GM18498 (cell line): ENCODE results near the gene KANSL1L.
"Not testable (repeated sequence)": the region's sequence is repeated elsewhere in the genome, so short reads cannot be mapped to it uniquely, and the experiment has no call there.

Experiments
- ATAC-seq: cut with Tn5 transposase; IDR thresholded peaks from one replicate; pipeline ENCODE4 v1.9.1; 2021; ENCODE audit warnings: mild to moderate bottlenecking, moderate library complexity; ENCODE audit not compliant: unreplicated experiment

Gene KANSL1L

DNA sequence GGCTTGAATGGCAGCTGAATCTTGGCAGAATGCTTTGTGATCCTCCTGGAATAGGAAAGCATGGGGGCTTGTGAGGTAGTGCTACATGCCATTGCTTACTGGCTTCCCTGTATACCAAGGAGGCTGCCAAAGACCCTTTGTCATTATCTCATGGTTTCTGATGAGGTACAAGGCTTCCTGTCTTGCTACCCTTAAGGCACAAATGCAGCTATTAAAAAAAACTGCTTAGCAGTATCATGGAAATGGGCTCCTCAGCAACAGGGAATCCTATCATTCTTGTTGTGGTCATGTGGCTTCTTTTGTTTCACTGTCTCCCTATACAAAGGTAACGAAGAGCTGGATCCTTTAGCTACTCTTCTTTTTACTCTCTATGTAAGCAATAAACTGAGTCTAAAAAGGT is 6.6 kb upstream of the KANSL1L start:
- ATAC-seq = no peak

DNA sequence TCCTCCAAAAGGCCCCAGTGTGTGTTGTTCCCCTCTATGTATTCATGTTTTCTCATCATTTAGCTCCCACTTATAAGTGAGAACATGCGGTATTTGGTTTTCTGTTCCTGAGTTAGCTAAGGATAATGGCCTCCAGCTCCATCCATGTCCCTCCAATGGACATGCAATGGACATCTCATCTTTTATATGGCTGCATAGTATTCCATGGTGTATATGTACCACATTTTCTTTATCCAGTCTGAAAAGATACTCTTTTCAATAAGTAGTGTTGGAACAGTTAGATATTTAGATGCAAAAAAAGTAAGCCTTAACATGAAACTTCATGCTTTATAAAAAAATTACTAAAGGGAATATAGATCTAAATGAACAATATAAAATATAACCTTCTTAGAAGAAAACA is 5.9 kb upstream of the KANSL1L start:
- ATAC-seq = not testable (repeated sequence)

DNA sequence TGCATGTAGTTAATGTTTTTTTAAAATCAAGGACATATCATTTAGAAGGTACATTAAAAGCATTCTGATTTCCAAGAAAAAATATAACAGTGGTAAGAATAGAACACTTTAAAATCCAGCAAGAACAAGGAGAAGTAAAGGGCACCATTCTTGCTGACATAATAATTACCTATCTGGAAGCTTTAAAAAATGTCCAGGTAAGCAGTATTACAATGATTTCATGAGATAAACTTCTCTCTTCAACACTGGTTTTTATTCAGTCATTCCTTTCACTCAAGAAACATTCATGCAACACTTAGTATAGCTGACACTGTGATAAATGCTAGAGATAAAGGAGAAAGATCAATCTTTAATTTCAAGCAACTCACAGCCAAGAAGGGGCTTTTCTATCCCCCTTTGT is 2.9 kb upstream of the KANSL1L start:
- ATAC-seq = no peak

DNA sequence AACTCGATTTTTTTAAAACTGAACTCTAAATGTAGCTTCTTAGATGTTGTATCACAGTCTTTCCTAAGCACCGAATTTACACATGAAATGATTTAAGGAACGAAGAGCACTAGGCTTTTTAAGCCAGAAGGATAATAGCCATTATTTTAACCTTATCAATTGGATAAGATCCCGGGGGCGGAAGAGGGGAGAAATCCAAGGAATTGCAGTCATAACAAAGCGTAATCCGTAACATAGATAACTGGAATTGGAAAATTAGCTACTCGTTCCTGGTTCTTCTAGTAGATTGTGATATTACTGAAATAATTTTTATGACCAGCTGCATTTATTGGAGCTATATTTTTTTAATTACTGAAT is 988 bp upstream of the KANSL1L start:
- ATAC-seq = no peak

DNA sequence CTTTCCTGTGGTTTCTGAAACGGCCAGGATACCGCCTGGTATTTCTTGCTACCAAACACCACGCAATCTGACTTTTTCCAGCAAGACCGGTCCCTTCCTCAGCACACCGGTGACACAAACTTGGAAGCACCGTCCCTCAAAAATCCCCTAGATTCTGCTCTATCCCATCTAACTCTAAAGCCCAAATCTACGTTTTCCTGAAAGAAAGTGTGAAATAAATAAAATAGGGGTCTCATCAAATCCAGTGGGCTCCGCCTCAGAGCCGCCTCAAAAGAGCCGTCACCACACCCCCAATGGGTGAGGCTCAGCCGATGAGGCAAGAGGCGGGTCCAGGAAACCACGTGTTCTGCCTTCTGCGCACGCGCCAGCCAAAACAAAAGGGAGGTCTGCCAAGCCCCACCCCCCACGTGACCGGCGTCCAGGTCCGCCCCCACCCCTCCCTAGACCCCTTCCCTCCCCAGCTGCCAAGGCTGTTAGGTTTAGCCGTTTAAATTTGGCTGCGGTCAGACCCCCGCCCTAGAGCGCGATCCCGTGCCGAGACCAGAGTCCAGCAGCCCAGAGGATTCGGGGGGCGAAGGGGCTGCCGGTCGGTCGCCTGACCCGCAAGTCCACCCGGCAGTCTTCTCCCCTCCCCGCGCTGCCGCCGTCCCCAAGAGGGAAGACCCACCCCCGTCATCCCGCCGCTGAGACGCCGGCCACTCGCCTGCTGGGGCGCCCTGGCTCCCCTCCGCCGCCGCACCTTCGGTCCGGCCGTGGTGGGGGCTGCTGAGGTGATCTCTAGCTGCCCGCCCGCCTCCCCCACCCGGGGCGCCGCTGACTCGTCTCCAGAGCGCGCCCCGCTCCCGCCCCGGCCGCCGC is 534 bp downstream of the KANSL1L start:
- ATAC-seq = peak; percentile 75

DNA sequence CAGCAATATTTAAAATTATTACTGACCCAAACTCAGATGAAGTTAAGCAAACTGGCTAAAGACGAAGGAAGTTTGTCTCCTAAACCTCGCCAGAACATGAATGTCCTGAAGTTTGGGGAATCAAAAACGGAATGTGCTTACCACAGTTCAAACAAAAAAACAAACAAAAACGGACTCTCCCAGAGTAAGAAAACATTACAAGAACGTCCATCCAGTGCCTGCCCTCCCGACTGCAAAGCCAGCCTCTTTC is 1.1 kb downstream of the KANSL1L start:
- no peak for ATAC-seq

DNA sequence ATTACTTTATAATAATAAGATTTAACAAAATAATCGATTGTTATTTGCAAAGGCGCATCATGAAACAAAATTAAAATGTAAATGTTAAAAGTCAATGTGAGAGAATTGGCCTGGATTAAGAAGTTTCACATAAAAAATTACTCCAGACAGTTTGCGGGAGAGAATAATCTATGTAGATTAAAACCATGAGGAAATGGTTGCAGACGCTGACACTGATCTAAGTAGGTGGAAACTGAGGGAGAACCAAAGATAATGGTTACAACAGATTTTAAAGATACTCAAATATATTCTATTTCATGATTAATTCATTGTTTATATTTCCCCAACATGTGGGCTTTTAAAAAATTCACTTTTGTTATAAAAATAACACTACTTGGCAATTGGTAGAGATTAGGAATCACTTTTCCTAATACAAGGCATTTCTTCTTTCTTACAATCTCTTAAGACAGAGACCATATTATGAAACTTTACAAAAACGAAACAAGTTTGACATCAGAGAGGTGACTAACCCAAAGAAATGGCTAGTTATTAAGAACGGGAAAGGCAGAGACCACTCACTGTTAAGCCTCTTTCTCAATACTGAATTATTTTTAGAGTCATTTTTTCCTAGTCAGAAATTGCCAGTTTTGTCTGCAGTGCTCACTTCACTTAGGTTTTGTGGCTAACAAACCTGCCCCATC is 1.6 kb downstream of the KANSL1L start:
- ATAC-seq = peak; percentile 12

DNA sequence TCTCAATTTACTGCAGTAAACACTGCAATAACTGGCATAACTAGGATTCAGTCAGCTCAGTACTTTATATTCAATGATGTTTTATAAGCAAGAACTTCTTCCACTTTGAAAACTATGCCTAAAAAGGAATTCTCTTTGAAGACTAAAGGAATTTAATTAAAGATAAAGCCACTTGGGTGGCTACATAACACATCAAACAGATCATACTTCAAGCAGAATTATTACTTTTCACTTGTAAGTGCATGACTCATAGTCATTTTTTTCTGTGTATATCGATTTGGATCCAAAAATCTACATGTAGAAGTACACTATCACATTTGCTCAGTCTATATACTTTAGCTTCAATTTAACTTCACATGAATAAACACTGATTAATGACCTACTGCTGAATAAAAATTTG is 4.0 kb downstream of the KANSL1L start:
- ATAC-seq = no peak

DNA sequence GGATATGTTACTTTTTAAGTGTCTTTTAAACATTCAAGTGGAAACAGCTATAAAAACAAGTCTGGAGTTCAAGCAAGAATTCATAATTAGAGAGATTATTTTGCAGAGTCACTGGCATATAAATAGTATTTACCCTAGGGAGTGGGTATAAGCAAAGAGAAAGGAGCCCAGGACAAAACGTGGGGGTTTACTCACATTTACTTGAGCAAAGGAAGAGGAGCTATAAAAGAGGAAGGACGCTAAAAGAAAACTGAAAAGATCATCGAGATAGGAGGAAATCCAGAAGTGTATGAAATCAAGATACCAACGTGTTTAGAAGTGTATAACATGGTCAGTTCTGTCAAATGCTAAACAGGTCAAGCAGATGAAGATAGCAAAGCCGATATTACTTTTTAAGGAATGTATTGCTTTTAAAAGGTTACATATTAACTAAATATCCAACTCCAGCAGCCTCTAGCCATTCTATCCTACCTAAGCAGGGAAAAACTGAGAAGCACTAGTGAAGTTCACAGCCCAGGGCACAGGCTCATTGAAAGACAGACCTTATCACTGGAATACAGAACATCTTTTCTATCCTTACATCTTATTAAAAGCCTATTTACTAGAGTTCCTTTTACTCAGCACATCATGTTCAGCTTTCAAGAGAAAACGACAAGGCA is 8.6 kb downstream of the KANSL1L start:
- ATAC-seq = no peak

DNA sequence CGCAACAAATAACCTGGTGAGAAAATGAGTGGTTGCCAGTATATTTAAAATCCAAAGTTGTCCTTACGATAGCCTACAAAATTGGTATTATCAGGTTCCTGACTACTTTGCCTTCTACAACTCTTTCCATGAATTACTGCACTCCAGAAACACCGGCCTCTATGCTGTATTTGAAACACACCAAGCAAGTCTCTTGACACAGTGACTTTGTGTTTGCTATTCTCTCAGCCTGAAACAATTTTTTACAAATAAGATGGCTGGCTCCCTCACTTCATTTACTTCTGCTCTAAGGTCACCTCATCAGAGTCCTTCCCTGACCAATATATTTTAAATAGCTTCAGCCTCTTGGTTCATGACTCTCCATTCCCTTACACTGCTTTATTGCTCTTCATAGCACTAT is 12.2 kb downstream of the KANSL1L start:
- no peak for ATAC-seq

DNA sequence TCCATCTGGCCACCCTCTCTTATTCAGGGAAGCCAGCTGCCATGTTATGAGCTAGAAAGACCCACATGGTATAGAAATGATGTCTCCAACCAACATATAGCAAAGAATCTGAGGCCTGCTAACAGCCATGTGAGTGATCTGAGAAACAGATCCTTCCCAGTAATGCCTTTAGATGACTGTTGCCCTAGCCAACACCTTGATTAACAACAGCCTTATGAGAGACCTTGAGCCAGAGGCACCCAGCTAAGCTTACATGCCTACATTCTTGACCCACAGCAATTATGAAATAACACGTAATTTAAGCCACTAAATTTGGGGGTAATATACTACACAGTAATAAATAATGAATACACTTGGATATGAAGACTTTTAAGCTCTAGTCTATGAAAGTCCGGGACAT is 13.0 kb downstream of the KANSL1L start:
- ATAC-seq = no peak

DNA sequence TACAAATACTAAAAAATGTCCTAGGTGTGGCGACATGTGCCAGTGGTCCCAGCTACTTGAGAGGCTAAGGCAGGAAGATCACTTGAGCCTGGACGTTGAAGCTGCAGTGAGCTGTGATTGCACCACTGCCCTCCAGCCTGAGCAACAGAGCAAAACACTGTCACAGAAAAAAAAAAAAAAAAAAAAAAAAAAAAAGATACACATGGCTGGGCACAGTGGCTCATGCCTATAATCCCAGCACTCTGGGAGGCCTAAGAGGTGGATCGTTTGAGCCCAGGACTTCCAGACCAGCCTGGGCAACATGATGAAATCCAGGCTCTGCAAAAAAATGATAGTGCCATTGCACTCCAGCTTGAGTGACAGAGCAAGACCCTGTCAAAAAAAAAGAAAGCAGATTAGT is 13.7 kb downstream of the KANSL1L start:
- ATAC-seq = no peak

DNA sequence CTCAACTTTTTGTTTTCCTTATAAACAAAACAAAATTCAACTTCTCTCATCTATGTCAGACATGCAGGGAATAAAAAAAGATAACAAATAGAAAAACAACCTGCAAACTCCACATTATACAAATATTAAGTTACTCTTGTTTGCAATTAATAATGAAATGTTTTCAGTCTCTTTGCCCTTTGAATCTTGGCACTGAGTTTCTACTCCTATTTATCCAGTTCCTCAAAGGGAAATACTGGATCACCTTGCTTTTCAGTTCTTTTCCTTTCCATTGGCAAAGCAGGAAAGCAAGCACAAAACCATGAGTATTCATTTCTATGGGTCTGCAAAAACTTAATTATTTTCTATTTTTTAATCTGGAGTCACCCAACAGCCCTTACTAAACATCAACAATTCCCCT is 23.6 kb downstream of the KANSL1L start:
- no peak for ATAC-seq

DNA sequence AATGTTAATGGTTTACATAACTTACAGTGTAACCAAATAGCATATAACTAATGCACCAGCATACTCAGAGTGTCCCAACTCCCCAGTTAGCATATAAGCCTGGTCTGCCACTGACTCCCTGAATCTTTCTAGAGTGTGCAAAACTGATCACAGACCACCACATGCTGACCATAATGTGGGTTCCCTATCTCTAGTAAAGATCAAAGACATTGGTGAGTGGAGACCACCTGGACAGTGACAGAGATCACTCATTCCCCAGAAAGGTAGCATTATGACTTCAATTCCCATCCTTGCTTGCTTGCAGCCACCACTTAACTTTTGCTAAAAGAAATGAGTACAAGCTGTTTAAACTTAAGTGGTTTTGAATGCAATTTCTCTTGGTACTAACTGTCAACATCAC is 39.0 kb downstream of the KANSL1L start:
- ATAC-seq = no peak

DNA sequence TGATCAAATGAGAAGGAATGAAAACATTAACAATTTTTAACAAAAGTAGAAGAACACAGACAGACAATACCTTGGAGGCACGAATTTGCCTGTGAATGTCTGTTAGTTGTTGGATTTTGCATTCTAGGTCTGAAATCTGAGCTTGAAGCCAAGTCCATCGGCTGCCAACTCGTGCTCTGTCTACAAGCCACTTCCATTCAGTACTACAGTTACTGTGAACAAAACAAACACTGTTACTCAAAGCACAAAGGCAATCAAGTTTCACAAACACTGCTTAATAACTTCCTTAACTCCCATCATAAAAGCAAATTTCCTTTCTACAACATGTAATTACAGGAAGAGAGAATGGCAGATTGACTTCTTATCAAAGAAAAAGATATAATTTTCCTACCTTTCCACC is 42.2 kb downstream of the KANSL1L start:
- ATAC-seq = no peak

DNA sequence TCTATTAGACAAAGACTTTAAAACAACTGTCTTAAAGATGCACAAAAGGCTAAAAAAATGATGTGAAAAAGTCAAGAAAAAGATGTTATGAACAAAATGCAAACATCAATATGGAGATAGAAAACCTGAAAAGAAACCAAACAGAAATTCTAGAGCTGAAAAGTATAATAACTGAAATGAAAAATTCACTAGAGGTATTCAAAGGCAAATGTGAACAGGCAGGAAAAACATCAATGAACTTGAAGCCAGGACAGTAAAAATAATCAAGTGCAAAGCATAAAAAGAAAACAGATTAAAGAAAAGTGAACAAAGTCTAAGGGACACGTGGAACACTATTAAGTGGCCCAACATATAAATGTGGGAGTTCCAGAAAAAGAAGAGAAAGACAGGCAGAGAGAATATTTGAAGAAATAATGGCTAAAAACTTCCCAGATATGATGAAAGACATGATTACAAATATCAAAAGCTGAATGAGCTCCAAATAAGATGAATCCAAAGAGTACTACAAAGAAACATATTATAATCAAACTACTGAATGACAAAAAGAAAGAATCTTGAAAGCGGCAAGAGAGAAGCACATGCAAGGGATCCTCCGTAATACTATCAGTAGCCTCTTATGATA is 57.5 kb downstream of the KANSL1L start:
- no peak for ATAC-seq

DNA sequence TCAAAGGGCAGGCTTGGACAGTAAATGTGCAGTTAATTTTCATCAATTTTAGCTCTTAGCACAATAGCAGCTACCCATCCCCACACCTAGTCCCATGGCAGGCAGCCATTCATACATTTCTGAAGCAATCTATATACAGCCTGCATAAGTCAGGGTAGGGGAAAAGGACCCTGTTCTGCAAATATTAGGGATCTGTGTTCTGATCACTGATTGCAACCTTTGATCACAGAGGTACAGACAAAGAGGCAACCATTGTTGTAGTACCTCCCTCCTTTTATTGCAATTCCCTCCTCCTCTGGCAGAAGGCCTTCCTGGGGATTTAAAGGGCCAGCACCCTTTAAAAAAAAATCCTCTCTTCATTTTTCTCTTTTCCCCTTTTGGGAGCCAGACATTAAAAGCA is 58.3 kb downstream of the KANSL1L start:
- no peak for ATAC-seq

DNA sequence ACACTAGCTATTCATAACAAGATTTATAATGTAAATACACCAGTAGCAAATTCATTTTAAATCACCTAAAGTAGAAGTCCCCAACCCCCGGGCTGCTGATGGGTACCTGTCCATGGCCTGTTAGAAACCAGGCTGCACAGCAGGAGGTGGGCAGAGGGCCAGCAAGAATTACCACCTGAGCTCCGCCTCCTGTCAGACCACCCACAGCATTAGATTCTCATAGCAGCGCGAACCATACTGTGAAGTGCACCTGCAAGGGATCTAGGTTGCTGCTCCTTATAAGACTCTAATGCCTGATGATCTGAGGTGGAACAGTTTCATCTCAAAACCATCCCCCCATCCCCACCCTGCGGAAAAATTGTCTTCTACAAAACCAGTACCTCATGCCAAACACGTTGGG is 71.3 kb downstream of the KANSL1L start:
- no peak for ATAC-seq

DNA sequence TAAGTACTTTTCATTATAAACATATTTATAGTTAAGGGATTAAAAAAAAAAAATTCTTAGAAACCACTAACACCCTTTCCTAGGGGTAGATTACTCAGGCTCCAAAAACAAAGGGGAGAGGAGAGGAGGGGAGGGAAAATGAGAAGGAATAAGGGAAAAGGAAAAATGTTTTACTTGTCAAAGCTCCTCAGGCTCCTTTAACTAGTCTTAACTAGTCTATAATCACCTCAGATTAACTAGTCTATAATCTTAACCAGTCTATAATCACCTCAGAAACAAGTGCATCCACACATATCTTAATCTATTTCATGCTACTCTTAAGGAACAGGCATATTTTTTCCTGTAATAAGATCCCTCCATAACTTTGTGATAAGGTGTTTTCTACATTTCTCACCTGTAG is 76.4 kb downstream of the KANSL1L start:
- no peak for ATAC-seq

DNA sequence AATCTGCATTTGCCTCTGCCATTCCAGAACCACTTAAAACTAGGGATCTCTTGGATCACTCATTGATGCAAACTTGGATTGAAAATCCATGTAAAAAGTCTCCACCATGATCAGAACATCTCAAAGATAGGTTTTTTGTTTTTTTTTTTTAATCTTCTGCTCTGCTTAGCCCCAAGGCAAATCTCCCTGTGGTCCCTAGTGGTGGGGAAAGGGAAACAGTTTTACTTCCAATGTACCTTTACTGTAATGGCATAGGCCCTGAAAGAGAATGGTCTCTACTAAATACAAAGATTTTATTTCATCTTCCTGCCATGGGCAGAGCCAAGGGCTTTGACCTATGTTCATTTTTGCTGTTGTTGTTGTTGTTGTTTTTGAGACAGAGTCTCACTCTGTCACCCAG is 78.4 kb downstream of the KANSL1L start:
- ATAC-seq = no peak

DNA sequence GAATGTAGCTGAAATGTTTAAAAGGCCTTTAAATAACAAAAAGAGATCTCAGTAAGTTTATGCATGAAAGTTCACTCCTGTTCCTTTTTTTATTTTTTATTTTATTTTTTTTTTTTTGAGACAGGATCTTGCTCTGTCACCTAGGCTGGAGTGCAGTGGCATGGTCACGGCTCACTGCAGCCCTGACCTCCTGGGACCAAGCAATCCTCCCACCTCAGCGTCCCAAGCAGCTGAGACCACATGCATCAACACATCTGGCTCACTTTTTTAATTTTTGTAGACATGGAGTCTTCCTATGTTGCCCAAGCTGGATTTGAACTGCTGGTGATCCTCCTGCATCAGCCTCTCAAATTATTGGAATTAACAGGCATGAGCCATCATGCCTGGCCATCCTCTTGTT is 84.3 kb downstream of the KANSL1L start:
- ATAC-seq = no peak

DNA sequence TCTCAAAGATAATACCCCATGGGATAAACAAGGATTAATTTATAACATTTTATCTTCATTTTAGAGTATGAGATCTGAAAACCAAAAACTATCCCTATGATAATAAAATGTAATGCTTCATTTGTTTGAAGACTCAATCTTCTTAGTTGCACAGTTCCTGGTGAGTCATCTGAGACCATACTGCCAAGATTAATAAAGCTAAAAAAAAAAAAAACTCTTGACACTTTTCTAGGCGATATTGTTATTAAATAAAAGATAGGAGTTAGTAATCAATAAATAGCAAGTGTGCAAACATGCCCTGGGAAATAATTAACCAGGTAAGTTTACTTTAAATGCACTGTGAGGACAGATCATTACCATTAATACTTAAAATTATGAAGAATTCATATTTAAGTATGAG is 84.9 kb downstream of the KANSL1L start:
- ATAC-seq = no peak
